ENCODE measurements around the gene PARK7. TPM values are rescaled to one million over a fixed set of nuclear protein-coding genes. Genes with fewer than 3 reads are reported as not detected.
"Not testable (repeated sequence)": the region's sequence is repeated elsewhere in the genome, so short reads cannot be mapped to it uniquely, and the experiment has no call there.

PARK7 gene
- total and polyA plus RNA-seq, 4 donors = 192 to 503 (median 262) TPM

DNA sequence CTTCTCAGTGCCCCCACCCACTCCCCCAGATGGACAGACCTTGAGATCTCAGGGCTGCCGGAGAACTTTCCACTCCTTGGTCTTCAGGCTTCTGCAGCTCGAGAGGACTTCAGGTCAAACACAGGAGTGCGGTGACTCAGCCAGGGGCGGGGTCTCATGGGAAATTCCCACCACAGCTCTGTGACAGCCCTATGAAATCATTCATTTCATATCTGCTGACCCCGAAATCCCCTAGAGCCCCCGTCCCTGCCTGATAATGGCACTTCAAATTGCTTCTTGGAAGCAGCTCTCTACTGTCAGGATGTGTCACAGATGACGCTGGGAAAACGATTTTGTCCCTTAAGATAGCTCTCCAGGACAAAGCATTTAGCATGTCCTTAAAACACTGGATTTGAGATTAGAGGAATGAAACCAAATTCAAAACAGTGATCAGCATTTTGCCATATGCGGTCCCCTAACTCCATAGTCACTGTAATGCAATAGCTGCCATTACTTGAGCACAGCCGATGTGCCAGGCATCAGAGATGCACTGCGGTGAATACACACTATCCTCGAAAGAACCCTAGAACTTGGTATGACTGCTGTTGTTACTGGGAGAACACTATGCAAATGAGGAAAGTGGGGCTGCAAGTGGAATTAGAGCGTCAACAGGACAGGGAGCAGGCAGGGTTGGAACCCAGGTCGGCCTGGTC, 20.6 kb upstream of the PARK7 start, which contains the start of gene TNFRSF9:
TSS of gene TNFRSF9 (minus strand) at position 95 of the 692 bp plus-strand sequence. CDS start 845 bp downstream, outside the sequence.
- H3K27me3 ChIP-seq (ENCODE audit: control insufficient read depth in 1 of 2, insufficient read depth in 2 of 2, low read length in 1 of 2) = no peaks in the 10 kb centered on the region
- intact Hi-C loops (cut with DNase I) = no loop called here
- no peak within 1 kb of the TSS for H3K4me3 ChIP-seq (ENCODE audit: low read length in 2 of 2)
- WGBS, 2 donors = 57 to 59% methylated on average over 14 of the region's 14 CpGs
- peak in 1 of 2 donors; percentile 53 for DNase-seq
- H3K9me3 ChIP-seq (ENCODE audit: control insufficient read depth, low read length) = no peaks in the 10 kb centered on the region
- ATAC-seq (ENCODE audit: low FRiP score) = no peak
- no peaks in the 10 kb centered on the region for H3K36me3 ChIP-seq (ENCODE audit: control insufficient read depth in 1 of 2, insufficient read depth in 2 of 2, low read length in 1 of 2)
- H3K27ac ChIP-seq (ENCODE audit: low read depth in 1 of 2, low read length in 2 of 2) = no peak within 1 kb of the TSS
- H3K4me1 ChIP-seq (ENCODE audit: control insufficient read depth in 1 of 2, insufficient read depth in 2 of 2, low read length in 2 of 2) = no peaks in the 10 kb centered on the region

- DNase-seq (no peak), ATAC-seq (ENCODE audit: low FRiP score) (no peak)
- no peaks in the 10 kb centered on the region for H3K4me1 ChIP-seq (ENCODE audit: control insufficient read depth in 1 of 2, insufficient read depth in 2 of 2, low read length in 2 of 2)
- no peaks in the 10 kb centered on the region for H3K27me3 ChIP-seq (ENCODE audit: control insufficient read depth in 1 of 2, insufficient read depth in 2 of 2, low read length in 1 of 2)
- H3K9me3 ChIP-seq (ENCODE audit: control insufficient read depth, low read length) = no peaks in the 10 kb centered on the region
- no peak overlapping the region for H3K4me3 ChIP-seq (ENCODE audit: low read length in 2 of 2)
- intact Hi-C loops (cut with DNase I) = no loop called here
- H3K36me3 ChIP-seq (ENCODE audit: control insufficient read depth in 1 of 2, insufficient read depth in 2 of 2, low read length in 1 of 2) = no peaks in the 10 kb centered on the region
- WGBS, 2 donors = 82 to 85% methylated on average over 9 of the region's 9 CpGs
- no peak overlapping the region for H3K27ac ChIP-seq (ENCODE audit: low read depth in 1 of 2, low read length in 2 of 2)
These were observed 20.1 kb upstream of the PARK7 start for GRCh38 chr1:7941437-7941793.

DNA sequence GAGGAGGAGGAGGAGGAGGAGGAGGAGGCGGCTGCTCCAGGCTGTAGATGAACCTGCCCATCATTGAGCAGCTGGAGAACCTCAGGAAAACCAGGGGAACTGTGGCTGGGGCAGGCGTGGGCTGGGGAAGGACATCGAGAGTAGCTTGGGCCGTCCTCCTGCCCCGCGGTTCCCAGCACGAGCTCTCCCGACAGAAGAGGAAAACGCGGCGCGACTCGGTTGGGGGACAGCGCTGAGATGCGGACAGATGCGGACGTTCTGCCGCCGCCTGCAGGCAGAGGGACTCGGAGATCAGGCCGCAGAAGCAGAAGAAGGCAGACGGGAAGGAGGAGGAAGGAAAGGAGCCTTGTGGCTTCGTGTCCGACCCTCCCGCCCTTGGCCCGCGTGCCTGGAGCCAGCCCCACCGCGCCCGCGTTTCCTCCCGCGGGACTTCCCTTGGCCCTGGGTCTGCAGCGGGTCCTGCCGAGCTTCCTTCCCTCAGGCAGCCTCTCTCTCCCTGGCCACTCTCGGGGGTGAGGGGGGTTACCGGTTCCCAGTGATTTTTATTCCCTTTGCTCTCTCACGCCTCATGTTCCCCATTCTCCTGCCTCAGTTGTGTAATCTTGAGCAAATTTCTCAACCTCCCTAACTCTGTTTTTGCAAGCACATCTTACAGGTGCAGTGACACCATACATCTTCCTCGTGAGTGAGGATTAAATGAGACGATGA, 19.1 kb upstream of the PARK7 start:
- DNase-seq (peak; percentile 81 to 90), ATAC-seq (ENCODE audit: low FRiP score) (peak; percentile 88)
- intact Hi-C loops (cut with DNase I) = no loop called here
- no peak overlapping the region for H3K27ac ChIP-seq (ENCODE audit: low read depth in 1 of 2, low read length in 2 of 2)
- H3K4me3 ChIP-seq (ENCODE audit: low read length in 2 of 2) = no peak overlapping the region
- 9 to 10% methylated on average over 37 to 40 of the region's 40 CpGs for WGBS, 2 donors
- H3K4me1 ChIP-seq (ENCODE audit: control insufficient read depth in 1 of 2, insufficient read depth in 2 of 2, low read length in 2 of 2) = no peaks in the 10 kb centered on the region
- no peaks in the 10 kb centered on the region for H3K9me3 ChIP-seq (ENCODE audit: control insufficient read depth, low read length)
- H3K27me3 ChIP-seq (ENCODE audit: control insufficient read depth in 1 of 2, insufficient read depth in 2 of 2, low read length in 1 of 2) = no peaks in the 10 kb centered on the region
- H3K36me3 ChIP-seq (ENCODE audit: control insufficient read depth in 1 of 2, insufficient read depth in 2 of 2, low read length in 1 of 2) = no peaks in the 10 kb centered on the region

DNA sequence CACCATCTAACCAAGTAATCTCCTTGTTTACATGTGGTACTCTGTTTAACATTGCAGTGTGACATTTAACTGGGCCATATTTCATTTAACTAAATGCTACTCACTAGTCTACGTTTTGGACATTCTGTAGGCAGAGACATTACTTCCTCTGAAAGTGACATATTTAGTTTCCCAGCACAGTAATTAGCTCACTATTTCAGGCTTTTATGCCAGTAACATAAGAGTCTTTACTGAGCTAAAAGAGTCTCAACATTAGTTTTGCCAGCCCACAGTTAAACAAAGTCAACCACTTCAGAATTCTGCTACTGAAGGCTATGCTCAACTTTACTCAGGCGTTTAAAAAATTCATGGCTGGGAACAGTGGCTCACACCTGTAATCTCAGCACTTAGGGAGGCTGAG, 18.3 kb upstream of the PARK7 start:
- no peak for ATAC-seq (ENCODE audit: low FRiP score)
- no peaks in the 10 kb centered on the region for H3K9me3 ChIP-seq (ENCODE audit: control insufficient read depth, low read length)
- WGBS, 2 donors = 62 to 69% methylated on average over 2 of the region's 2 CpGs
- no peak overlapping the region for H3K27ac ChIP-seq (ENCODE audit: low read depth in 1 of 2, low read length in 2 of 2)
- no peak for DNase-seq
- no peaks in the 10 kb centered on the region for H3K27me3 ChIP-seq (ENCODE audit: control insufficient read depth in 1 of 2, insufficient read depth in 2 of 2, low read length in 1 of 2)
- H3K4me1 ChIP-seq (ENCODE audit: control insufficient read depth in 1 of 2, insufficient read depth in 2 of 2, low read length in 2 of 2) = no peaks in the 10 kb centered on the region
- intact Hi-C loops (cut with DNase I) = no loop called here
- no peaks in the 10 kb centered on the region for H3K36me3 ChIP-seq (ENCODE audit: control insufficient read depth in 1 of 2, insufficient read depth in 2 of 2, low read length in 1 of 2)
- no peak overlapping the region for H3K4me3 ChIP-seq (ENCODE audit: low read length in 2 of 2)

GRCh38 chr1:7948960-7949359, 12.6 kb upstream of the PARK7 start:
- intact Hi-C loops (cut with DNase I) = no loop called here
- H3K9me3 ChIP-seq (ENCODE audit: control insufficient read depth, low read length) = no peaks in the 10 kb centered on the region
- no peak overlapping the region for H3K4me3 ChIP-seq (ENCODE audit: low read length in 2 of 2)
- WGBS, 2 donors = 74% methylated on average over 5 of the region's 5 CpGs
- no peak overlapping the region for H3K27ac ChIP-seq (ENCODE audit: low read depth in 1 of 2, low read length in 2 of 2)
- no peaks in the 10 kb centered on the region for H3K4me1 ChIP-seq (ENCODE audit: control insufficient read depth in 1 of 2, insufficient read depth in 2 of 2, low read length in 2 of 2)
- no peaks in the 10 kb centered on the region for H3K27me3 ChIP-seq (ENCODE audit: control insufficient read depth in 1 of 2, insufficient read depth in 2 of 2, low read length in 1 of 2)
- DNase-seq (no peak), ATAC-seq (ENCODE audit: low FRiP score) (no peak)
- no peaks in the 10 kb centered on the region for H3K36me3 ChIP-seq (ENCODE audit: control insufficient read depth in 1 of 2, insufficient read depth in 2 of 2, low read length in 1 of 2)

GRCh38 chr1:7952791-7953190, 8.7 kb upstream of the PARK7 start:
- H3K4me1 ChIP-seq (ENCODE audit: control insufficient read depth in 1 of 2, insufficient read depth in 2 of 2, low read length in 2 of 2); intact Hi-C loops (cut with DNase I); H3K4me3 ChIP-seq (ENCODE audit: low read length in 2 of 2); H3K27ac ChIP-seq (ENCODE audit: low read depth in 1 of 2, low read length in 2 of 2); H3K27me3 ChIP-seq (ENCODE audit: control insufficient read depth in 1 of 2, insufficient read depth in 2 of 2, low read length in 1 of 2); H3K36me3 ChIP-seq (ENCODE audit: control insufficient read depth in 1 of 2, insufficient read depth in 2 of 2, low read length in 1 of 2); H3K9me3 ChIP-seq (ENCODE audit: control insufficient read depth, low read length); ATAC-seq (ENCODE audit: low FRiP score); DNase-seq: not testable (repeated sequence)
- WGBS, 2 donors = 91 to 93% methylated on average over 11 to 30 of the region's 30 CpGs

DNA sequence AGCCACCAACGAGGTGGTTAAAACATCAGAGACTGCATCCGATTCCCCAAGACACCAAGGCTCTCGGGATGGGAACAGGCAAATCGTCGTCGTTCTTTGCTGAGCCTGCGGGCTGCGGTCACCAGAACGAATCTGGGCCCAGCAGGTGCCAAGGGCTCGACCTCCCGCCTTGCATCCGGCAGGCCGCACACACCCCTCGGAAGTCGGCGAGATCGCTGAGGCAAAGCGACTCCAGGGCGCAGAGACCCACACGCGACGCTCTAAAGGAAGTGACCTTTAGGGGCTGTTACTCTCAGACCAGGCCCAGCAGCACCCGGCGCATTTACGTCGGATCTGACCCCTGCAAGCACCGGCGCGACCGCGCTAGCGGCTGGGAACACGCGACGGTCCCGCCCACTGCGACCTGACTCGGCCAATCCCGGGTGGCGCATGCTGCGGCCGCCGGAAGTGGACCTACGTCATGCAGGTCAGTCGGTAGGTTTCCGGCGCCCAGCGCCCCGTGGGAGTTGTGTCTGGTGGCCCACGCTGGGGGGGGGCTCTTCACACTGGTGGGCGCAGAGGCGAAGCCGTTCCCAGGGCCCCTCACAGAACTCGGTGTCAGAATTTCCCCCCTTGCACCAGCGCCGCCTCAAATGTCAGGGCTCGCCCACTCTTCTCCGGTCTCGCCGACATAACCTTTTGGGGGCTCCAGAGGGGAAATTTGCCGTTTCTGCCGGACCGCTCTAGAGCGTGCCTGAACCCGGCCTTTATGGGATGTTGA, 7.5 kb upstream of the PARK7 start:
- peak; percentile 98 to 99 for DNase-seq
- Histone ChIP-seq H3K9me3 (ENCODE audit: control insufficient read depth, low read length) (no peaks in the 10 kb centered on the region), H3K4me3 (ENCODE audit: low read length in 2 of 2) (peak overlapping the region; percentile 24 to 30), H3K27me3 (ENCODE audit: control insufficient read depth in 1 of 2, insufficient read depth in 2 of 2, low read length in 1 of 2) (no peaks in the 10 kb centered on the region), H3K36me3 (ENCODE audit: control insufficient read depth in 1 of 2, insufficient read depth in 2 of 2, low read length in 1 of 2) (no peaks in the 10 kb centered on the region), H3K27ac (ENCODE audit: low read depth in 1 of 2, low read length in 2 of 2) (peak overlapping the region in 1 of 2 donors; percentile 56), H3K4me1 (ENCODE audit: control insufficient read depth in 1 of 2, insufficient read depth in 2 of 2, low read length in 2 of 2) (no peaks in the 10 kb centered on the region)
- intact Hi-C loops (cut with DNase I) = no loop called here
- peak; percentile 99 for ATAC-seq (ENCODE audit: low FRiP score)
- WGBS, 2 donors = 1% methylated on average over 65 of the region's 65 CpGs

GRCh38 chr1:7954683-7955082, 6.8 kb upstream of the PARK7 start:
- WGBS, 2 donors = 67 to 69% methylated on average over 7 of the region's 7 CpGs
- no peak for ATAC-seq (ENCODE audit: low FRiP score)

More at GRCh38 chr1:7954683-7955082, 6.8 kb upstream of the PARK7 start:
- Histone ChIP-seq H3K27me3 (ENCODE audit: control insufficient read depth in 1 of 2, insufficient read depth in 2 of 2, low read length in 1 of 2) (no peaks in the 10 kb centered on the region), H3K4me1 (ENCODE audit: control insufficient read depth in 1 of 2, insufficient read depth in 2 of 2, low read length in 2 of 2) (no peaks in the 10 kb centered on the region), H3K9me3 (ENCODE audit: control insufficient read depth, low read length) (no peaks in the 10 kb centered on the region), H3K27ac (ENCODE audit: low read depth in 1 of 2, low read length in 2 of 2) (no peak overlapping the region), H3K4me3 (ENCODE audit: low read length in 2 of 2) (peak overlapping the region; percentile 21 to 30), H3K36me3 (ENCODE audit: control insufficient read depth in 1 of 2, insufficient read depth in 2 of 2, low read length in 1 of 2) (no peaks in the 10 kb centered on the region)
- intact Hi-C loops (cut with DNase I) = no loop called here
- no peak for DNase-seq

Data from aorta (tissue), 5 donors.